OCI-LY7 (cell line): ENCODE data around the gene TREML2. TPM values are rescaled to one million over a fixed set of nuclear protein-coding genes. Genes with fewer than 3 reads are reported as not detected.

Experiments used
- BruUV-seq: library from RNA; stranded (reverse); fragments of 400-500 nt; replicated peaks from 2 replicates; lab custom pipeline; 2021; lab: Mats Ljungman, UMichigan
- CTCF ChIA-PET: fragments of 300-600 bp; sonication (Branson Sonifier 250); formaldehyde crosslinking; loops from one replicate; lab custom pipeline; 2022; ENCODE audit warnings: antibody characterized with exemption; ENCODE audit not compliant: unreplicated experiment; lab: Charles Lee
- POLR2A ChIA-PET: fragments of 300-600 bp; sonication (Branson Sonifier 250); formaldehyde crosslinking; loops from one replicate; lab custom pipeline; 2022; ENCODE audit warnings: antibody characterized with exemption; lab: Charles Lee
- DNase-seq: peaks from one replicate; pipeline ENCODE4 v3.0.0-alpha.2; 2015; ENCODE audit warnings: low spot score
- H2AFZ ChIP-seq: fragments of 200-600 bp; sonication (generic), shearing (Covaris generic); 2 replicates; pipeline ENCODE4 v1.6.1; 2014; ENCODE audit warnings: mild to moderate bottlenecking, antibody characterized with exemption, low read length, moderate library complexity
- H3K27ac ChIP-seq: fragments of 200-600 bp; sonication (generic); 2 replicates; pipeline ENCODE4 v1.5.1; 2014; ENCODE audit warnings: mixed run types, low read depth, mild to moderate bottlenecking, moderate library complexity, low read length, inconsistent platforms; ENCODE audit not compliant: poor library complexity, severe bottlenecking
- H3K36me3 ChIP-seq: fragments of 200-600 bp; sonication (generic); 2 replicates; pipeline ENCODE4 v1.6.1; 2014; ENCODE audit warnings: mild to moderate bottlenecking, antibody characterized with exemption, low read length, moderate library complexity, mixed read lengths; ENCODE audit not compliant: insufficient read depth
- H3K4me1 ChIP-seq: fragments of 200-600 bp; sonication (generic); 2 replicates; pipeline ENCODE4 v1.5.1; 2014; ENCODE audit warnings: mild to moderate bottlenecking, low read length; ENCODE audit not compliant: insufficient read depth, poor library complexity, severe bottlenecking
- H3K4me2 ChIP-seq: fragments of 200-600 bp; sonication (generic); 2 replicates; pipeline ENCODE4 v1.6.1; 2014; ENCODE audit warnings: mild to moderate bottlenecking, low read length
- H3K4me3 ChIP-seq: fragments of 200-600 bp; sonication (generic); 2 replicates; pipeline ENCODE4 v1.5.1; 2014; ENCODE audit warnings: mild to moderate bottlenecking, low read depth, low read length; ENCODE audit not compliant: poor library complexity, severe bottlenecking
- H3K79me2 ChIP-seq: fragments of 200-600 bp; sonication (generic); 2 replicates; pipeline ENCODE4 v1.6.1; 2016; ENCODE audit warnings: low read depth, mild to moderate bottlenecking, low read length, moderate library complexity, mixed read lengths; ENCODE audit not compliant: insufficient read depth
- H3K9me2 ChIP-seq: fragments of 200-600 bp; sonication (generic); 2 replicates; pipeline ENCODE4 v1.6.1; 2016; ENCODE audit warnings: mild to moderate bottlenecking, low read length, mixed read lengths; ENCODE audit not compliant: insufficient read depth
- H3K9me3 ChIP-seq: fragments of 200-600 bp; sonication (generic); 2 replicates; pipeline ENCODE4 v1.6.1; 2014; ENCODE audit warnings: mild to moderate bottlenecking, mixed run types, low read length, mixed read lengths
- H4K20me1 ChIP-seq: fragments of 200-600 bp; sonication (generic); 2 replicates; pipeline ENCODE4 v1.6.1; 2014; ENCODE audit warnings: mild to moderate bottlenecking, antibody characterized with exemption, low read length, moderate library complexity, mixed read lengths; ENCODE audit not compliant: insufficient read depth
- EZH2phosphoT487 ChIP-seq: fragments of 200-600 bp; sonication (generic); IDR thresholded peaks from 2 replicates; pipeline ENCODE4 v1.6.1; 2018; ENCODE audit warnings: low read depth, borderline replicate concordance, mild to moderate bottlenecking, mixed run types, antibody characterized with exemption, low read length, moderate library complexity, mixed read lengths
- intact Hi-C: fragments of 100-400 bp; cut with micrococcal nuclease; formaldehyde crosslinking; loops from one replicate; pipeline ENCODE4 v1.10.0; 2022; ENCODE audit not compliant: unreplicated experiment
- total RNA-seq, 2 experiments: library from RNA; depleted of rRNA in 1 of 2; stranded (reverse); fragments of >200 nt in 1 of 2; shearing (Covaris generic) in 1 of 2; gene quantifications; 2 replicates each; pipeline ENCODE4 v1.2.3, GENCODE V29; 2014 to 2022
- TF ChIP-seq, protein P1 (sequence below): fragments of 200-600 bp; sonication (generic); conservative IDR thresholded peaks from 2 replicates; pipeline ENCODE4 v1.5.1; 2014; ENCODE audit warnings: mild to moderate bottlenecking, antibody characterized with exemption, low read length, moderate library complexity, mixed read lengths

The TREML2 gene
- total RNA-seq, 2 experiments from 2014 or later = 5.5 to 17.4 TPM

DNA sequence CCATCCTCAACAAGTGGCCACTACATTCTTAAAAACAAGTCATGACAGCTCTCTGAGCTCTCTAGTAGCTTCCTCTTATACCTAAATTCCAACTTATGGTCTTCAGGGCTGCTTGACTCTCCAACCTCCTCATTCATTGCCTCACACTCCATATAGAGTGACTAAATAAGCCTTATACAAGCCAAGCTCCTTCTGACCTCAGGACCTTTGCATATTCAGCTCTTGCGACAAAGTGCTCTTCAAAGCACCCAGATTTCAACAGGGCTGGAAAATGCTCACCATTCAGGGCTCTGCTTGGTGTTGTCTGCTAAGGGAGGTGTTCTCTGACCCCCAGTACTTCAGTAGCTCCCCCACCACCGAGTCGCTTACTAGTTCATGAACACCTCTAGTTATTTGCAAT is 3.7 kb downstream of the TREML2 start:
- H3K4me2 ChIP-seq = no peak overlapping the region
- no peaks in the 10 kb centered on the region for H3K9me2 ChIP-seq
- no peak overlapping the region for H3K4me3 ChIP-seq
- ChIA-PET CTCF (interaction anchor here (1.0 to 1.7 kb wide), 2 partner anchors 10 to 15 kb away, joined by 3 to 7 read pairs; no protein-coding TSS in a partner anchor), POLR2A (interaction anchor here (0.7 to 3.1 kb wide), 6 partner anchors 11 to 126 kb away, joined by 3 to 16 read pairs (median 4); no protein-coding TSS in a partner anchor)
- peaks cover 7% of the 10 kb centered on the region; the same call in 1 of the 2 replicates for H3K79me2 ChIP-seq
- TF ChIP-seq, protein P1, sequence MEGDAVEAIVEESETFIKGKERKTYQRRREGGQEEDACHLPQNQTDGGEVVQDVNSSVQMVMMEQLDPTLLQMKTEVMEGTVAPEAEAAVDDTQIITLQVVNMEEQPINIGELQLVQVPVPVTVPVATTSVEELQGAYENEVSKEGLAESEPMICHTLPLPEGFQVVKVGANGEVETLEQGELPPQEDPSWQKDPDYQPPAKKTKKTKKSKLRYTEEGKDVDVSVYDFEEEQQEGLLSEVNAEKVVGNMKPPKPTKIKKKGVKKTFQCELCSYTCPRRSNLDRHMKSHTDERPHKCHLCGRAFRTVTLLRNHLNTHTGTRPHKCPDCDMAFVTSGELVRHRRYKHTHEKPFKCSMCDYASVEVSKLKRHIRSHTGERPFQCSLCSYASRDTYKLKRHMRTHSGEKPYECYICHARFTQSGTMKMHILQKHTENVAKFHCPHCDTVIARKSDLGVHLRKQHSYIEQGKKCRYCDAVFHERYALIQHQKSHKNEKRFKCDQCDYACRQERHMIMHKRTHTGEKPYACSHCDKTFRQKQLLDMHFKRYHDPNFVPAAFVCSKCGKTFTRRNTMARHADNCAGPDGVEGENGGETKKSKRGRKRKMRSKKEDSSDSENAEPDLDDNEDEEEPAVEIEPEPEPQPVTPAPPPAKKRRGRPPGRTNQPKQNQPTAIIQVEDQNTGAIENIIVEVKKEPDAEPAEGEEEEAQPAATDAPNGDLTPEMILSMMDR = no peak
- no peak for TF ChIP-seq EZH2phosphoT487
- H2AFZ ChIP-seq = no peak overlapping the region
- no peaks in the 10 kb centered on the region for H3K9me3 ChIP-seq
- H3K36me3 ChIP-seq = peaks cover 31% of the 10 kb centered on the region
- H4K20me1 ChIP-seq = no peaks in the 10 kb centered on the region
- intact Hi-C loops = no loop called here
- no peak for DNase-seq
- no TSS peak for BruUV-seq
- H3K27ac ChIP-seq = no peak overlapping the region
- peaks cover 39% of the 10 kb centered on the region for H3K4me1 ChIP-seq

DNA sequence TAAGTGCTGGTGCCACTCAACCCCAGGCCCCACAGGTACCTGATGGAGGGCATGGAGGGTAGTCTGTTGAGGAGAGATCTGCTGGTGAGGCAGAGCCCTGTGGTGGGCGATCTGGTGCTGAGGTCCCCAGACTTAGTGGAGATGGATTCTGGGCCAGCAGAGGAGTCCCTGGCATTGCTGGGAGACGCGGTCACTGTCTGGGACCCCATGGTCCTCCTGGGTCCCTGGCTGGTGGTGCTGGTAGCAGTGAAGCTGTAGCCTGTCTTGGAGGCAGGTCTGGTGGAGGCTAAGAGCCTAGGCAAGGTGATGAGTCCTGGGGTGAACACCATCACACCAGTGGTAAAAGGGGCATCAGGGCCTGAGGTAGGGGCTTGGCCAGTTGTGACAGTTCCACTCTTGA is 6.6 kb downstream of the TREML2 start:
- CTCF ChIA-PET = no interaction called here
- no peaks in the 10 kb centered on the region for H3K9me2 ChIP-seq
- H3K4me1 ChIP-seq = peaks cover 10% of the 10 kb centered on the region
- no peaks in the 10 kb centered on the region for H4K20me1 ChIP-seq
- no peak overlapping the region for H3K27ac ChIP-seq
- no peak overlapping the region for H3K4me2 ChIP-seq
- peaks cover 13% of the 10 kb centered on the region; the same call in 1 of the 2 replicates for H3K9me3 ChIP-seq
- H3K79me2 ChIP-seq = peaks cover 5% of the 10 kb centered on the region; the same call in 1 of the 2 replicates
- no peak for DNase-seq
- intact Hi-C loops = no loop called here
- peaks cover 54% of the 10 kb centered on the region for H3K36me3 ChIP-seq
- BruUV-seq = no TSS peak
- no peak overlapping the region for H3K4me3 ChIP-seq
- POLR2A ChIA-PET = interaction anchor here (3.1 kb wide), 1 partner anchor 8 kb away, joined by 16 read pairs; no protein-coding TSS in a partner anchor
- no peak overlapping the region for H2AFZ ChIP-seq
- TF ChIP-seq EZH2phosphoT487 = no peak
- TF ChIP-seq, protein P1 = no peak

DNA sequence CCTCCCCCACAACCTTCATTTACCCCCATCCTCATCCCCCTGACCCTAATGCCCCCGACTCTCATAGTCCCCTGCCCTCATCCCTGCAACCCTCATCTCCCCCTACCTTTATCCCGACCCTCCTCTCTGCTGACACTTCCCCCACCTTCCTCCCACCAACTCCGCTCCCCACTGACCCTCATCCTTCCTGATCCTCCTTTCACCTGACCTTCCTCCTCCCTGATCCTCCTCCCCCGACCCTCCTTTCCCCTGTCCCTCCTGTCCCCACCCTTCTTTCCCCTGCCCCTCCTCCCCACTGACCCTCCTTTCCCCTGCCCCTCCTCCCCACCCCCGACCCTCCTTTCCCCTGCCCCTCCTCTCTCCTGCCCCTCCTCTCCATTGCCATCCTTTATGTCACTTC is 7.1 kb downstream of the TREML2 start:
- Histone ChIP-seq H3K9me3 (peaks cover 16% of the 10 kb centered on the region; the same call in 1 of the 2 replicates), H3K4me2 (no peak overlapping the region), H3K27ac (no peak overlapping the region), H3K36me3 (peaks cover 56% of the 10 kb centered on the region), H3K4me3 (no peak overlapping the region), H3K4me1 (peaks cover 6% of the 10 kb centered on the region), H2AFZ (no peak overlapping the region), H4K20me1 (no peaks in the 10 kb centered on the region), H3K9me2 (no peaks in the 10 kb centered on the region), H3K79me2 (no peaks in the 10 kb centered on the region; the same call in 1 of the 2 replicates)
- DNase-seq = no peak
- ChIA-PET CTCF (no interaction called here), POLR2A (no interaction called here)
- TF ChIP-seq EZH2phosphoT487 = no peak
- TF ChIP-seq, protein P1 = no peak
- intact Hi-C loops = no loop called here
- no TSS peak for BruUV-seq
